Esophagus squamous epithelium (tissue), 5 donors: ENCODE data around the gene SWSAP1. TPM values are rescaled to one million over a fixed set of nuclear protein-coding genes. Genes with fewer than 3 reads are reported as not detected.

Source experiments
- DNase-seq: peaks from one replicate; lab custom pipeline; 2025; lab: John Stamatoyannopoulos, UW
- H3K27ac ChIP-seq, 4 donors: fragments of 200-600 bp; sonication (generic); one replicate each; pipeline ENCODE4 v1.5.1; 2016 to 2019; ENCODE audit warnings: mild to moderate bottlenecking in 1 of 4
- H3K27me3 ChIP-seq, 4 donors: fragments of 200-600 bp; sonication (generic); 1 replicate in 3 of 4; 2 replicates in 1 of 4; pipeline versions ENCODE4 v1.5.1 to v1.6.0; 2017 to 2021; ENCODE audit warnings: antibody characterized with exemption in 1 of 4
- H3K36me3 ChIP-seq, 3 donors: fragments of 200-600 bp; sonication (generic); one replicate each; pipeline ENCODE4 v1.5.1; 2016 to 2019
- H3K4me1 ChIP-seq, 3 donors: fragments of 200-600 bp; sonication (generic); one replicate each; pipeline ENCODE4 v1.5.1; 2017 to 2019
- H3K4me3 ChIP-seq, 4 donors: fragments of 200-600 bp; sonication (generic); 1 replicate in 3 of 4; 2 replicates in 1 of 4; pipeline ENCODE4 v1.5.1; 2016 to 2019; ENCODE audit warnings: mild to moderate bottlenecking in 2 of 4, moderate library complexity in 1 of 4
- H3K9me3 ChIP-seq, 3 donors: fragments of 200-600 bp; sonication (generic); one replicate each; pipeline ENCODE4 v1.5.1; 2016 to 2019
- POLR2A ChIP-seq, 4 donors: fragments of 450-650 bp; IDR thresholded peaks; one replicate each; pipeline ENCODE4 v1.6.1; 2017; ENCODE audit warnings: antibody characterized with exemption in 4 of 4, mild to moderate bottlenecking in 4 of 4, moderate library complexity in 3 of 4
- WGBS, 2 donors: methylation state at CpG; one replicate each; pipeline ENCODE4 v1.1.5; 2018; 5-methylcytosine and 5-hydroxymethylcytosine counted together
- intact Hi-C: fragments of 100-400 bp; cut with DNase I; formaldehyde crosslinking; loops from one replicate; pipeline ENCODE4 v1.15.0; 2022
- total RNA-seq, 4 donors: library from RNA; depleted of rRNA; stranded (reverse); fragments of >200 nt; gene quantifications; one replicate each; pipeline ENCODE4 v1.1.0, GENCODE V29; 2016
- TF ChIP-seq, protein P1 (sequence below), 6 experiments: fragments of 450-650 bp in 4 of 6; fragments of 200-600 bp in 2 of 6; sonication (generic) in 2 of 6; IDR thresholded peaks; one replicate each; pipeline ENCODE4 v1.5.1; 2016 to 2019; ENCODE audit warnings: antibody characterized with exemption in 6 of 6, mild to moderate bottlenecking in 4 of 6, moderate library complexity in 4 of 6
- donor health status: DM: yes; HTN: yes; CAD: no.

Gene SWSAP1, protein sequence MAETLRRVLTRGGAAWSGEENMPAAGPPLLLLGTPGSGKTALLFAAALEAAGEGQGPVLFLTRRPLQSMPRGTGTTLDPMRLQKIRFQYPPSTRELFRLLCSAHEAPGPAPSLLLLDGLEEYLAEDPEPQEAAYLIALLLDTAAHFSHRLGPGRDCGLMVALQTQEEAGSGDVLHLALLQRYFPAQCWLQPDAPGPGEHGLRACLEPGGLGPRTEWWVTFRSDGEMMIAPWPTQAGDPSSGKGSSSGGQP
- total RNA-seq, result 1 to 10 TPM; 1.0 to 2.9 (median 1.3) TPM

DNA sequence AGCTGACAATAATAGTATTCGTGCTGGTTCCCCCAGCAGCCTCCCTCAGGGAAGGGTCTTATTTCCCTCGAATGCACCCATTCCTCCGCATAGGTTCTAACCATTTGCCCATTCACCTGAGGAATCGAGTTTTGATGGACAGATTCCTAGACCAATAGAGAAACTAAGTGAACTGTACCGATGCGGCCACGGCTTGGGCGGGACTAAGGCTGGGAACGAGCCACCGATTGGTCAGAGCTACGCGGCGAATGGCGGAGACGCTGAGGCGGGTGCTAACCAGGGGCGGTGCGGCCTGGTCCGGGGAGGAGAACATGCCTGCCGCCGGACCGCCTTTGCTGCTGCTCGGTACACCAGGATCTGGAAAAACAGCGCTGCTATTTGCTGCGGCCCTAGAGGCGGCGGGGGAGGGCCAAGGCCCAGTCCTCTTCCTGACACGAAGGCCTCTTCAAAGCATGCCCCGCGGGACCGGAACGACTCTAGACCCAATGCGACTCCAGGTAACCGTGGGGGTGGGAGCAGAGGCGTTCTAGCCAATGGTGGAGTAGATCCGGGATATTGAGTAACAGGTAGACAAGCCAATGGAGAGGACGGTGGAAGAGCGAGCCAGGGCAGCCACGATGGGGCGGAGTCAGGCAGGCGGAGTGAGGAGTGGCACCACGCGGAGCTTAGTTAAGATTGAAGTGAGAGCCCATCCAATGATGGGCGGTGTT is at the start of gene SWSAP1:
SWSAP1 (plus strand) TSS at position 234 of the 710 bp plus-strand sequence; CDS start at position 249, 15 bp downstream.
- intact Hi-C loops, result no loop called here
- peak within 1 kb of the TSS; percentile 56 to 86 (median 64) for H3K4me3 ChIP-seq
- peaks cover 0 to 4% (median 0%) of the 10 kb centered on the region in 3 donors for H3K36me3 ChIP-seq
- TF ChIP-seq POLR2A (IDR thresholded peaks at IDR 0.05), result peak in 2 of 4 donors; percentile 3 to 32
- TF ChIP-seq, protein P1, sequence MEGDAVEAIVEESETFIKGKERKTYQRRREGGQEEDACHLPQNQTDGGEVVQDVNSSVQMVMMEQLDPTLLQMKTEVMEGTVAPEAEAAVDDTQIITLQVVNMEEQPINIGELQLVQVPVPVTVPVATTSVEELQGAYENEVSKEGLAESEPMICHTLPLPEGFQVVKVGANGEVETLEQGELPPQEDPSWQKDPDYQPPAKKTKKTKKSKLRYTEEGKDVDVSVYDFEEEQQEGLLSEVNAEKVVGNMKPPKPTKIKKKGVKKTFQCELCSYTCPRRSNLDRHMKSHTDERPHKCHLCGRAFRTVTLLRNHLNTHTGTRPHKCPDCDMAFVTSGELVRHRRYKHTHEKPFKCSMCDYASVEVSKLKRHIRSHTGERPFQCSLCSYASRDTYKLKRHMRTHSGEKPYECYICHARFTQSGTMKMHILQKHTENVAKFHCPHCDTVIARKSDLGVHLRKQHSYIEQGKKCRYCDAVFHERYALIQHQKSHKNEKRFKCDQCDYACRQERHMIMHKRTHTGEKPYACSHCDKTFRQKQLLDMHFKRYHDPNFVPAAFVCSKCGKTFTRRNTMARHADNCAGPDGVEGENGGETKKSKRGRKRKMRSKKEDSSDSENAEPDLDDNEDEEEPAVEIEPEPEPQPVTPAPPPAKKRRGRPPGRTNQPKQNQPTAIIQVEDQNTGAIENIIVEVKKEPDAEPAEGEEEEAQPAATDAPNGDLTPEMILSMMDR (IDR thresholded peaks at IDR 0.05), result peak in 1 of 6 experiments; percentile 25
- no peaks in the 10 kb centered on the region for H3K9me3 ChIP-seq
- peak within 1 kb of the TSS; percentile 95 to 99 (median 96) for H3K27ac ChIP-seq
- DNase-seq, result peak; percentile 98
- no peaks in the 10 kb centered on the region for H3K27me3 ChIP-seq
- peaks cover 25 to 51% (median 40%) of the 10 kb centered on the region in 3 donors for H3K4me1 ChIP-seq
- WGBS, 2 donors, result 0% methylated on average over 12 to 16 of the region's 44 CpGs

DNA sequence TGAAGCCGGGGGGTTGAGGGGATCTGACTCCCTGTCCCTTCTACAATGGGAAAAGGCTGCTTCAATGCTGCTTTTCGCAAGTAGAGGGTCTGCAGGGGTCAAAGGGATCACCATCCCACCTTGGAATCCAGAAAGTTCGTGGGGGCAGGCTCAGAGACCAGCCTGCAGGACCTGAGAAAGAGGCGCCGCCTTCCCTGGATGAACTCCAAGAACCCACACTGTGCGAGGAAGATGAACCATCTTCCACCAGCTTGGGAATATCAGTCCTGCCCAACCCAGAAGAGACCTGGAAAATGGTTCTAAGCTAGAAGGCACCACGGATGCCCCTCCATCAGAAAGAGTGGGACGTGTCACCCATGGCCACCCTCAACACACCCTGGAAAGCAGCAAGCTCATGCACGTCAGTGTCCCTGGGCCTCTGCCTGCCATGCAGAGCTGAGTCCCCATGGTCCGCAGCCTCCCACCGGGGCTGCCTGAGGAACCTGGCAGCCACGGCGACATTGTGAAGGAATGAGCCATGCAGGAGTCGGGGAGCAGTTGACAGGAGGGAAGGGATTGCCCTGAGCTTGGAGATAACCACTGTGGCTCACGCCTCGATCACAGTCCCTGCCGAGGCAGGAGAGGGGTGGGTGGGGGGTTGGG is 49.6 kb upstream of the SWSAP1 start:
- peak overlapping the region; percentile 78 to 89 (median 86) for H3K27ac ChIP-seq
- no peaks in the 10 kb centered on the region for H3K9me3 ChIP-seq
- no peaks in the 10 kb centered on the region for H3K27me3 ChIP-seq
- H3K4me3 ChIP-seq, result peak overlapping the region in 1 of 4 donors; percentile 33
- peaks cover 6 to 51% (median 13%) of the 10 kb centered on the region in 3 donors for H3K36me3 ChIP-seq
- intact Hi-C loops, result no loop called here
- H3K4me1 ChIP-seq, result peaks cover 26 to 45% (median 41%) of the 10 kb centered on the region in 3 donors
- DNase-seq, result no peak
- WGBS, 2 donors, result 21 to 53% methylated on average over 4 to 12 of the region's 17 CpGs
- TF ChIP-seq, protein P1 (IDR thresholded peaks at IDR 0.05), result no peak
- TF ChIP-seq POLR2A (IDR thresholded peaks at IDR 0.05), result no peak

DNA sequence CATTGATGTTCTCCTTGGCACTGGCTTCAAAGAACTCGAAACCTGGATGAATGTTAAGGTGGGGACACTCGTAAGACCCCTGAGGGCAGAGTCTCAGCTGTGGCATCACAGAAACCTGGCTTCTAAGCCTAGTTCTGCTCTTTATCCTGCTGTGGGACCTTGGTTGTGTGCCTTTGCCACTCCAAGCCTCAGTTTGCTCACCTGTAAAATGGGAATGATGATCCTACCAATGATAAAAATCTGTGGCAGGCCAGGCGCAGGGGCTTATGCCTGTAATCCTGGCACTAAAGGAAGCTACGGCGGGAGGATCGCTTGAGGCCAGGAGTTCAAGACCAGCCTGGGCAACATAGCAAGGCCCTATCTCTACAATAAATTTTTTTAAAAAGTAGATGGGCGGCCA is 48.9 kb upstream of the SWSAP1 start:
- WGBS, 2 donors, result 86 to 88% methylated on average over 3 to 5 of the region's 7 CpGs
- peak overlapping the region in 2 of 4 donors; percentile 86 to 89 for H3K27ac ChIP-seq

DNA sequence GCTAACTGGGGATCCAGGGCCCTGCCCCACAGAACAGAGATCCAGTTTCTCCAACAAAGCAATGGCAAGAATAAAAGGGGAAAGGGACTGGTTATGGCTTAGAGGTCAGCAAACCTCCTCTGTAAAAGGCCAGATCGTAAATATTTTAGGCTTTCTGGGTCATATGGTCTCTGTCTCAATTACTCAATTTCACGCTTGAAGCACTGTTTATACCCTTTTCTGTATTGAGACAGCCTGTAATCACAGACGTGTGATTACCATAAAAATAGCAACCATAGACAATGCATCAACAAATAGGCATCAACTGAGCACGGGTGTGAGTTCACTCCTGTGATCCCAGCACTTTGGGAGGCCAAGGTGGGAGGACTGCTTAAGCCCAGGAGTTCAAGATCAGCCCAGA is 44.3 kb upstream of the SWSAP1 start:
- DNase-seq, result no peak
- Histone ChIP-seq H3K4me1 (peaks cover 5 to 6% (median 6%) of the 10 kb centered on the region in 3 donors), H3K36me3 (peaks cover 30 to 100% (median 47%) of the 10 kb centered on the region in 3 donors), H3K9me3 (no peaks in the 10 kb centered on the region), H3K27me3 (no peaks in the 10 kb centered on the region), H3K4me3 (no peak overlapping the region), H3K27ac (no peak overlapping the region)
- 62 to 68% methylated on average over 4 of the region's 4 CpGs for WGBS, 2 donors
- TF ChIP-seq, protein P1 (IDR thresholded peaks at IDR 0.05), result no peak
- intact Hi-C loops, result no loop called here

More for the DNA sequence above, 48.9 kb upstream of the SWSAP1 start:
- intact Hi-C loops, result no loop called here
- no peaks in the 10 kb centered on the region for H3K9me3 ChIP-seq
- no peaks in the 10 kb centered on the region for H3K27me3 ChIP-seq
- no peak for DNase-seq
- H3K36me3 ChIP-seq, result peaks cover 6 to 58% (median 13%) of the 10 kb centered on the region in 3 donors
- no peak overlapping the region for H3K4me3 ChIP-seq
- H3K4me1 ChIP-seq, result peaks cover 26 to 44% (median 41%) of the 10 kb centered on the region in 3 donors
- TF ChIP-seq, protein P1 (IDR thresholded peaks at IDR 0.05), result no peak
- no peak for TF ChIP-seq POLR2A (IDR thresholded peaks at IDR 0.05)
